DOHH2 (cell line): ENCODE measurements around the gene PHACTR1.

Source experiments
- CTCF ChIP-seq: fragments of 200-600 bp; sonication (generic); IDR thresholded peaks from one replicate; pipeline ENCODE4 v1.5.1; 2014; ENCODE audit warnings: antibody characterized with exemption, mild to moderate bottlenecking, low read depth, low read length; ENCODE audit not compliant: poor library complexity, severe bottlenecking
- EZH2phosphoT487 ChIP-seq: fragments of 200-600 bp; sonication (generic); IDR thresholded peaks from 2 replicates; pipeline ENCODE4 v1.6.1; 2017; ENCODE audit warnings: borderline replicate concordance, mild to moderate bottlenecking, antibody characterized with exemption, low read length, moderate library complexity, mixed read lengths

GRCh38 chr6:12851123-12851695, 134.6 kb downstream of the PHACTR1 start:
- TF ChIP-seq EZH2phosphoT487: no peak
- no peak for TF ChIP-seq CTCF
